ENCODE data around the gene RNPS1. TPM values are rescaled to one million over a fixed set of nuclear protein-coding genes. Genes with fewer than 3 reads are reported as not detected.

The RNPS1 gene
- total RNA-seq, 1 donor from 2014 or later = 98.6 TPM

- no peaks in the 10 kb centered on the region for H3K27me3 ChIP-seq (ENCODE audit: low read depth)
- H3K4me3 ChIP-seq = no peak overlapping the region
- H3K27ac ChIP-seq = no peak overlapping the region
- no peak for DNase-seq
- ATAC-seq = peak in 1 of 2 donors; percentile 2
- TF ChIP-seq CTCF (IDR thresholded peaks at IDR 0.05) = no peak
- intact Hi-C loops (cut with DNase I) = no loop called here
- no peaks in the 10 kb centered on the region for H3K9me3 ChIP-seq
- H3K36me3 ChIP-seq = peaks cover 89% of the 10 kb centered on the region
- H3K4me1 ChIP-seq = no peaks in the 10 kb centered on the region
Observed at GRCh38 chr16:2299121-2299914, 31.4 kb upstream of the RNPS1 start.

GRCh38 chr16:2298621-2299020 is 30.7 kb upstream of the RNPS1 start:
- no peak for ATAC-seq

GRCh38 chr16:2297506-2297860 is 29.6 kb upstream of the RNPS1 start:
- intact Hi-C loops (cut with DNase I) = no loop called here
- peak; percentile 1 to 15 for ATAC-seq
- H3K36me3 ChIP-seq = peaks cover 89% of the 10 kb centered on the region

More at GRCh38 chr16:2298621-2299020, 30.7 kb upstream of the RNPS1 start:
- Histone ChIP-seq H3K4me3 (no peak overlapping the region), H3K27me3 (ENCODE audit: low read depth) (no peaks in the 10 kb centered on the region), H3K36me3 (peaks cover 89% of the 10 kb centered on the region), H3K4me1 (no peaks in the 10 kb centered on the region), H3K27ac (no peak overlapping the region), H3K9me3 (no peaks in the 10 kb centered on the region)
- TF ChIP-seq CTCF (IDR thresholded peaks at IDR 0.05) = no peak
- intact Hi-C loops (cut with DNase I) = no loop called here
- DNase-seq = no peak

DNA sequence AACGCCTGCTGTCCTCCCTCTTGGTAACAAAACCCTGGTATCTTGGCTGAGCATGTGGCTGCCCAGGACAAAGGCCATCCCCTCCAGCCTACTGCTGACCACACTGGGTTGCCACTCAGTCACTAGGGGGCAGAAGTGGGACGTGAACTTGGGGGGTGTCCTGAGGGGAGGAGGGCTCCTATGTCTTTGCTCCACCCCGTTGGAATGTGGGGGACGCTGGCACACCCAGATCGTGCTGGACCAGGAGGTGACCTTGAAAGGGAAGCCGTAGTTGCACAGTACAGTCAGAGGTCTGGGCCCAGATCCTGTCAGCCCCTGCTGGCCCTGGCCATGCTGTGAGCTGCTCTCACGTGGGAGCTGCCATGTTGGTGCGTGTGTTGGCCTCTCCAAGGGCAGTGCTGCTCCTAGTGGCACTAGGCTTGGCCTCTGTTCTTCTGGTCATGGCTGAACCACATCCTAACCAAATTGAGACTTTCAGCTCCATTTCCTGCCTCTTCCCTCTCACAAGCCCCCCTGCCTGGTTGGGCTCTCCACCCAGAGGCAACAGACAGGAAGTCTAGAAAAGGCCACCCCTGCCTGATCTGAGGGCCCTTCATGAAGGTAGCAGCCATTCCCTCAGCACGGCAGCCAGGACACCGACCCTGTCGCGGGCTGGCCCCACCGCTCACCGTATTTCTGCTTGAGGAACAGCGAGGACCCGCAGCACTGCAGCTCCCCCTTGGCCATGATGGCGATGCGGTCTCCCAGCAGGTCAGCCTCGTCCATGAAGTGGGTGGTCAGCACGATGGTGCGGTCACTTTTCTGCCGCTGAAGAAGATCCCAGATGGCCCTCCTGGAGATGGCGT is 29.0 kb upstream of the RNPS1 start:
- no peak overlapping the region for H3K27ac ChIP-seq
- peak; percentile 33 for TF ChIP-seq CTCF (IDR thresholded peaks at IDR 0.05)
- no peak overlapping the region for H3K4me3 ChIP-seq
- peaks cover 92% of the 10 kb centered on the region for H3K36me3 ChIP-seq
- ATAC-seq = peak; percentile 47 to 68
- H3K27me3 ChIP-seq (ENCODE audit: low read depth) = no peaks in the 10 kb centered on the region
- H3K9me3 ChIP-seq = no peaks in the 10 kb centered on the region
- intact Hi-C loops (cut with DNase I) = no loop called here
- H3K4me1 ChIP-seq = no peaks in the 10 kb centered on the region
- no peak for DNase-seq

More at GRCh38 chr16:2297506-2297860, 29.6 kb upstream of the RNPS1 start:
- DNase-seq = no peak
- H3K27ac ChIP-seq = no peak overlapping the region
- no peak overlapping the region for H3K4me3 ChIP-seq
- no peak for TF ChIP-seq CTCF (IDR thresholded peaks at IDR 0.05)
- no peaks in the 10 kb centered on the region for H3K4me1 ChIP-seq
- no peaks in the 10 kb centered on the region for H3K27me3 ChIP-seq (ENCODE audit: low read depth)
- no peaks in the 10 kb centered on the region for H3K9me3 ChIP-seq

GRCh38 chr16:2295056-2295798 is 27.3 kb upstream of the RNPS1 start:
- Histone ChIP-seq H3K36me3 (peaks cover 98% of the 10 kb centered on the region), H3K4me3 (no peak overlapping the region), H3K9me3 (no peaks in the 10 kb centered on the region), H3K27me3 (ENCODE audit: low read depth) (no peaks in the 10 kb centered on the region), H3K27ac (no peak overlapping the region), H3K4me1 (no peaks in the 10 kb centered on the region)
- intact Hi-C loops (cut with DNase I) = no loop called here
- peak in 1 of 2 donors; percentile 7 for ATAC-seq
- DNase-seq = no peak
- no peak for TF ChIP-seq CTCF (IDR thresholded peaks at IDR 0.05)
